ENCODE measurements around the gene YPEL2. TPM values are rescaled to one million over a fixed set of nuclear protein-coding genes. Genes with fewer than 3 reads are reported as not detected.

Gene YPEL2
- total and polyA plus RNA-seq, 2 of the 13 experiments (the other 11 are each of a cell fraction or from before 2014, with no cell fraction given) = 8.5 to 21.1 TPM

- TF ChIP-seq TFAP4 (IDR thresholded peaks at IDR 0.05; ENCODE audit: borderline replicate concordance, low read depth) (no peak), MZF1 (CRISPR knock-in tag; IDR thresholded peaks at IDR 0.05; ENCODE audit: borderline replicate concordance) (no peak), HNRNPL (IDR thresholded peaks at IDR 0.05; ENCODE audit: low read depth, low read length) (no peak), FOXA1 (IDR thresholded peaks at IDR 0.05) (no peak), FOXA1 (CRISPR knock-in tag; IDR thresholded peaks at IDR 0.05) (no peak), KLF9 (CRISPR knock-in tag; IDR thresholded peaks at IDR 0.05; ENCODE audit: low read depth) (no peak), HNF1A (IDR thresholded peaks at IDR 0.05; ENCODE audit: low read depth) (no peak), HNF1A (CRISPR knock-in tag; IDR thresholded peaks at IDR 0.05; ENCODE audit: borderline replicate concordance) (no peak), AKNA (CRISPR knock-in tag; IDR thresholded peaks at IDR 0.05; ENCODE audit: borderline replicate concordance) (no peak), THAP9 (CRISPR knock-in tag; IDR thresholded peaks at IDR 0.05; ENCODE audit: borderline replicate concordance) (no peak), TMF1 (CRISPR knock-in tag; IDR thresholded peaks at IDR 0.05; ENCODE audit: low read depth) (no peak), ZNF230 (CRISPR knock-in tag; IDR thresholded peaks at IDR 0.05) (no peak), ZNF691 (CRISPR knock-in tag; IDR thresholded peaks at IDR 0.05; ENCODE audit: borderline replicate concordance, low read depth) (no peak), ZNF850 (CRISPR knock-in tag; conservative IDR thresholded peaks at IDR 0.05) (no peak), LCORL (IDR thresholded peaks at IDR 0.05) (no peak), LCORL (CRISPR knock-in tag; IDR thresholded peaks at IDR 0.05) (peak; percentile 78)
These were observed 109.5 kb downstream of the YPEL2 start (continued) for GRCh38 chr17:59440757-59441463.
